HL-60 (cell line): ENCODE results near the gene DAGLA.

Experiments used
- DNase-seq, 2 experiments: peaks; one replicate each; pipeline ENCODE4 v3.0.0-alpha.2; 2010 to 2020; ENCODE audit warnings: low read depth in 1 of 2, low spot score in 1 of 2
- H3K27ac ChIP-seq: fragments of 250-450 bp; sonication (Bioruptor Pico); replicated peaks from 2 replicates; pipeline ENCODE4 v1.5.1; 2020; ENCODE audit warnings: mild to moderate bottlenecking, moderate library complexity
- H3K27me3 ChIP-seq: fragments of 250-450 bp; sonication (Bioruptor Pico); 2 replicates; pipeline ENCODE4 v1.5.1; 2021; ENCODE audit warnings: mild to moderate bottlenecking, moderate library complexity; ENCODE audit not compliant: insufficient read depth, poor library complexity, severe bottlenecking
- H3K4me3 ChIP-seq: replicated peaks from 2 replicates; pipeline ENCODE4 v1.5.1; 2011; ENCODE audit warnings: mild to moderate bottlenecking, control low read depth, low read length; ENCODE audit not compliant: insufficient read depth
- GABPA ChIP-seq: IDR thresholded peaks from 2 replicates; pipeline ENCODE4 v1.6.1; 2012; ENCODE audit warnings: low read depth
- POLR2AphosphoS5 ChIP-seq: IDR thresholded peaks from 2 replicates; pipeline ENCODE4 v1.6.1; 2012; ENCODE audit warnings: low read depth
- SPI1 ChIP-seq: IDR thresholded peaks from 2 replicates; pipeline ENCODE4 v1.6.1; 2012; ENCODE audit warnings: low read depth, mild to moderate bottlenecking, borderline replicate concordance
- TF ChIP-seq, protein P1 (sequence below): IDR thresholded peaks from one replicate; pipeline ENCODE4 v1.5.1; 2011; ENCODE audit warnings: low read length, control low read depth, inconsistent platforms; ENCODE audit not compliant: insufficient read depth
- TF ChIP-seq, protein P2 (sequence below): IDR thresholded peaks from 2 replicates; pipeline ENCODE4 v1.6.1; 2012; ENCODE audit warnings: low read depth; ENCODE audit not compliant: insufficient replicate concordance

The DAGLA gene

DNA sequence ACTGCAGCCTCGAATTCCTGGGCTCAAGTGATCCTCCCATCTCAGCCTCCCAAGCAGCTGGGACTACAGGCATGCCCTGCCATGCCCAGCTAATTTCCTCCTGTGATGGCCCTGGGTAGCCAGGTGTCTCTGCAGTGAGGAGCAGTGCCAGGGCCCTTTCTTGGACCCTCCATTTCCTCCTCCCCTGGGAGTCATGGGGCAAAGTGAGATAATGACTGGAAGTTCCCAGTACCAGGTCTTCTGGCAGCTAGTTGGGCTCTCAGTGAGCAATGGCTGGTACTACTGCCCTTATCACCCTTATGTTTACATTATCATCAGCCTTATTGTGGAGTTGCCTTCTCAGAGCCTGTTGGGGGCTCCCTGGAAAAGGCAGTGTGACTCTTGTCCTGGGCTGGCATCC lies 17.6 kb downstream of the DAGLA start:
- Histone ChIP-seq H3K4me3 (no peak overlapping the region), H3K27ac (peak overlapping the region; percentile 45), H3K27me3 (no peaks in the 10 kb centered on the region)
- no peak for DNase-seq
- TF ChIP-seq GABPA (no peak), POLR2AphosphoS5 (no peak), SPI1 (no peak)
- TF ChIP-seq, protein P1, sequence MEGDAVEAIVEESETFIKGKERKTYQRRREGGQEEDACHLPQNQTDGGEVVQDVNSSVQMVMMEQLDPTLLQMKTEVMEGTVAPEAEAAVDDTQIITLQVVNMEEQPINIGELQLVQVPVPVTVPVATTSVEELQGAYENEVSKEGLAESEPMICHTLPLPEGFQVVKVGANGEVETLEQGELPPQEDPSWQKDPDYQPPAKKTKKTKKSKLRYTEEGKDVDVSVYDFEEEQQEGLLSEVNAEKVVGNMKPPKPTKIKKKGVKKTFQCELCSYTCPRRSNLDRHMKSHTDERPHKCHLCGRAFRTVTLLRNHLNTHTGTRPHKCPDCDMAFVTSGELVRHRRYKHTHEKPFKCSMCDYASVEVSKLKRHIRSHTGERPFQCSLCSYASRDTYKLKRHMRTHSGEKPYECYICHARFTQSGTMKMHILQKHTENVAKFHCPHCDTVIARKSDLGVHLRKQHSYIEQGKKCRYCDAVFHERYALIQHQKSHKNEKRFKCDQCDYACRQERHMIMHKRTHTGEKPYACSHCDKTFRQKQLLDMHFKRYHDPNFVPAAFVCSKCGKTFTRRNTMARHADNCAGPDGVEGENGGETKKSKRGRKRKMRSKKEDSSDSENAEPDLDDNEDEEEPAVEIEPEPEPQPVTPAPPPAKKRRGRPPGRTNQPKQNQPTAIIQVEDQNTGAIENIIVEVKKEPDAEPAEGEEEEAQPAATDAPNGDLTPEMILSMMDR: no peak
- TF ChIP-seq, protein P2, sequence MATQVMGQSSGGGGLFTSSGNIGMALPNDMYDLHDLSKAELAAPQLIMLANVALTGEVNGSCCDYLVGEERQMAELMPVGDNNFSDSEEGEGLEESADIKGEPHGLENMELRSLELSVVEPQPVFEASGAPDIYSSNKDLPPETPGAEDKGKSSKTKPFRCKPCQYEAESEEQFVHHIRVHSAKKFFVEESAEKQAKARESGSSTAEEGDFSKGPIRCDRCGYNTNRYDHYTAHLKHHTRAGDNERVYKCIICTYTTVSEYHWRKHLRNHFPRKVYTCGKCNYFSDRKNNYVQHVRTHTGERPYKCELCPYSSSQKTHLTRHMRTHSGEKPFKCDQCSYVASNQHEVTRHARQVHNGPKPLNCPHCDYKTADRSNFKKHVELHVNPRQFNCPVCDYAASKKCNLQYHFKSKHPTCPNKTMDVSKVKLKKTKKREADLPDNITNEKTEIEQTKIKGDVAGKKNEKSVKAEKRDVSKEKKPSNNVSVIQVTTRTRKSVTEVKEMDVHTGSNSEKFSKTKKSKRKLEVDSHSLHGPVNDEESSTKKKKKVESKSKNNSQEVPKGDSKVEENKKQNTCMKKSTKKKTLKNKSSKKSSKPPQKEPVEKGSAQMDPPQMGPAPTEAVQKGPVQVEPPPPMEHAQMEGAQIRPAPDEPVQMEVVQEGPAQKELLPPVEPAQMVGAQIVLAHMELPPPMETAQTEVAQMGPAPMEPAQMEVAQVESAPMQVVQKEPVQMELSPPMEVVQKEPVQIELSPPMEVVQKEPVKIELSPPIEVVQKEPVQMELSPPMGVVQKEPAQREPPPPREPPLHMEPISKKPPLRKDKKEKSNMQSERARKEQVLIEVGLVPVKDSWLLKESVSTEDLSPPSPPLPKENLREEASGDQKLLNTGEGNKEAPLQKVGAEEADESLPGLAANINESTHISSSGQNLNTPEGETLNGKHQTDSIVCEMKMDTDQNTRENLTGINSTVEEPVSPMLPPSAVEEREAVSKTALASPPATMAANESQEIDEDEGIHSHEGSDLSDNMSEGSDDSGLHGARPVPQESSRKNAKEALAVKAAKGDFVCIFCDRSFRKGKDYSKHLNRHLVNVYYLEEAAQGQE: no peak

DNA sequence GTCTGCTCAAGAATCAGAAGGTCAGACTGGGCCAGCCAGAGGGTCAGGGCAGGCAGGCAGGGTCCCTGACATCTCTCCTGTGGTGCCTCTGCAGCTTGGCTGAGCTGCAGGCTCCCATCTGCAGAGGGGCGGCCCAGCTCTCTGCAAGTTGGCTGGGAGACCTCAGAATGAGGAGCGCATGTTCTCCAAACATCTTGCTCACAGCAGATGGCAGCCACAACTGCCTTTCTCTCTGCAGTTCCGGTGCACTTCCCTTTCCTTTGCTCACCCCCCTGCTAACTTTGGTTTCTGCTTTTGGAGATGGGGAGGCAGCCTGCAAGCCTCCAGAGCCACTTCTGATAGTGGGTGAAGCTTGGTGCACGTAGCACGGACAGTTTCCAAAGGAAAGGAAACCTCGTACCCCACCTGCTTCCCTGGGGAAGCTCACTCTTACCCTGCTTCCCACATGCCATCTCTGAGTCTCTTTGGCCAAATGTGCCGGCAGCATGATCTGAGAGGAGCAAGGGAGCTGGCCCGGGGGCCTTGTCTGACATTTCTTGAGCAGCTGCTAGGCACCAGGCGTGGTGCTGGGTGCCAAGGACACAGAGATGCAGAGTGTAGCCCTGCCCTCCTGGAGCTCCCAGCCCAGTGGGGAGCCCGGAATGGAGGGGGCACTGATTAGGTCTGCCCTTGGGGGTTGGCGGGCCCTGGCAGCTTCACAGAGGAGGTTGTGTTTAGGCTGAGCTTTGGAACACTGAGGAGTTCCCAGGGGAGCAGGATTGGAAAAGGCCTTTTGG lies 18.2 kb downstream of the DAGLA start:
- Histone ChIP-seq H3K27me3 (no peaks in the 10 kb centered on the region), H3K4me3 (no peak overlapping the region), H3K27ac (peak overlapping the region; percentile 45)
- TF ChIP-seq, protein P1: no peak
- TF ChIP-seq, protein P2: peak; percentile 22
- TF ChIP-seq POLR2AphosphoS5: peak; percentile 63; the same call in 1 of the 2 replicates
- TF ChIP-seq SPI1: peak; percentile 95
- DNase-seq: peak in 1 of 2 experiments; percentile 83

DNA sequence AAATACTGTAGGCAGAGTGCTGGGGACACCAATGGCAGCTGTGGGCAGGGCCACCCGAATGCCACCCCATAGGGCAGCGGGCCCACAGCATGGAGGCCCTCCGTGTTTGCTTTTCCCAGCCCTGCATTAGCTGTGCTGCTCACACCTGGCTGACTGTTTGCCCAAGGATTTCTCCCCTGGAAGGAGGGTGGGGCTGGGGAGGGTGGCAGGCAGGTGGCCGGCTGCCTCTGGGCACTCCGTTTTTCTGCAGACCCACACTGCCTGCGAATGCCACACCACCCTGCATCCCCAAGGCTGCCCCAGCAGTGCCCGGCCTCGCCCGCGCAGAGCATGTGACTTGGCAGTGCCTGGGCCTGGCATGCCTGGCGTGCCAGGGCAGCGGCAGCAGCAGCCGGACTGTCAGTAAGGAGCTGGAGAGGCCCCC lies 19.6 kb downstream of the DAGLA start:
- Histone ChIP-seq H3K27ac (no peak overlapping the region), H3K4me3 (no peak overlapping the region), H3K27me3 (no peaks in the 10 kb centered on the region)
- no peak for TF ChIP-seq GABPA
- TF ChIP-seq, protein P1: no peak
- no peak for TF ChIP-seq SPI1
- TF ChIP-seq, protein P2: no peak
- no peak for TF ChIP-seq POLR2AphosphoS5
- no peak for DNase-seq
